Loucy (cell line): Measurements from ENCODE around the gene PRKN.

Experiments used
- H2AFZ ChIP-seq: fragments of 200-600 bp; sonication (generic); 2 replicates; pipeline ENCODE4 v1.6.0; 2016; ENCODE audit warnings: antibody characterized with exemption, mild to moderate bottlenecking, low read length, moderate library complexity
- H3F3A ChIP-seq: fragments of 200-600 bp; 2 replicates; pipeline ENCODE4 v1.6.0; 2016; ENCODE audit warnings: antibody characterized with exemption, low read depth, mild to moderate bottlenecking
- H3K27me3 ChIP-seq: fragments of 200-600 bp; sonication (generic); 2 replicates; pipeline ENCODE4 v1.6.1; 2014; ENCODE audit warnings: low read length, mild to moderate bottlenecking; ENCODE audit not compliant: insufficient read depth, poor library complexity, severe bottlenecking
- H3K36me3 ChIP-seq: fragments of 200-600 bp; sonication (generic); 2 replicates; pipeline ENCODE4 v1.6.1; 2016; ENCODE audit warnings: low read length; ENCODE audit not compliant: insufficient read depth
- H3K4me1 ChIP-seq: fragments of 200-600 bp; sonication (generic); 2 replicates; pipeline ENCODE4 v1.5.1; 2014; ENCODE audit warnings: low read length, mild to moderate bottlenecking; ENCODE audit not compliant: insufficient read depth, poor library complexity, severe bottlenecking
- H3K4me2 ChIP-seq: fragments of 200-600 bp; sonication (generic); 2 replicates; pipeline ENCODE4 v1.6.0; 2014; ENCODE audit warnings: antibody characterized with exemption, low read length, low read depth, mild to moderate bottlenecking; ENCODE audit not compliant: poor library complexity, severe bottlenecking
- H3K4me3 ChIP-seq: fragments of 200-600 bp; sonication (generic); 2 replicates; pipeline ENCODE4 v1.5.1; 2014; ENCODE audit warnings: low read length, mild to moderate bottlenecking, mixed read lengths; ENCODE audit not compliant: poor library complexity, severe bottlenecking
- H3K79me2 ChIP-seq: fragments of 200-600 bp; sonication (generic); 2 replicates; pipeline ENCODE4 v1.6.1; 2014; ENCODE audit warnings: low read length; ENCODE audit not compliant: insufficient read depth
- H3K9ac ChIP-seq: fragments of 200-600 bp; sonication (generic); 2 replicates; pipeline ENCODE4 v1.6.0; 2014; ENCODE audit warnings: mild to moderate bottlenecking, low read depth, low read length, moderate library complexity; ENCODE audit not compliant: poor library complexity, severe bottlenecking
- H3K9me2 ChIP-seq: fragments of 200-600 bp; sonication (generic); replicated peaks from 2 replicates; pipeline ENCODE4 v1.6.1; 2016; ENCODE audit warnings: low read depth, low read length, mixed read lengths
- H3K9me3 ChIP-seq: fragments of 200-600 bp; sonication (generic); 2 replicates; pipeline ENCODE4 v1.6.1; 2014; ENCODE audit warnings: mild to moderate bottlenecking, antibody characterized with exemption, low read length, low read depth; ENCODE audit not compliant: insufficient read depth
- H4K20me1 ChIP-seq: fragments of 200-600 bp; sonication (generic); 2 replicates; pipeline ENCODE4 v1.6.0; 2014; ENCODE audit warnings: antibody characterized with exemption, low read length, mild to moderate bottlenecking; ENCODE audit not compliant: insufficient read depth, poor library complexity, severe bottlenecking
- EZH2phosphoT487 ChIP-seq: fragments of 200-600 bp; IDR thresholded peaks from 2 replicates; pipeline ENCODE4 v1.6.1; 2018; ENCODE audit warnings: antibody characterized with exemption, mild to moderate bottlenecking, moderate library complexity, borderline replicate concordance
- TF ChIP-seq, protein P1 (sequence below): fragments of 200-600 bp; sonication (generic); conservative IDR thresholded peaks from 2 replicates; pipeline ENCODE4 v1.5.1; 2014; ENCODE audit warnings: mild to moderate bottlenecking, antibody characterized with exemption, low read length

Gene PRKN

DNA sequence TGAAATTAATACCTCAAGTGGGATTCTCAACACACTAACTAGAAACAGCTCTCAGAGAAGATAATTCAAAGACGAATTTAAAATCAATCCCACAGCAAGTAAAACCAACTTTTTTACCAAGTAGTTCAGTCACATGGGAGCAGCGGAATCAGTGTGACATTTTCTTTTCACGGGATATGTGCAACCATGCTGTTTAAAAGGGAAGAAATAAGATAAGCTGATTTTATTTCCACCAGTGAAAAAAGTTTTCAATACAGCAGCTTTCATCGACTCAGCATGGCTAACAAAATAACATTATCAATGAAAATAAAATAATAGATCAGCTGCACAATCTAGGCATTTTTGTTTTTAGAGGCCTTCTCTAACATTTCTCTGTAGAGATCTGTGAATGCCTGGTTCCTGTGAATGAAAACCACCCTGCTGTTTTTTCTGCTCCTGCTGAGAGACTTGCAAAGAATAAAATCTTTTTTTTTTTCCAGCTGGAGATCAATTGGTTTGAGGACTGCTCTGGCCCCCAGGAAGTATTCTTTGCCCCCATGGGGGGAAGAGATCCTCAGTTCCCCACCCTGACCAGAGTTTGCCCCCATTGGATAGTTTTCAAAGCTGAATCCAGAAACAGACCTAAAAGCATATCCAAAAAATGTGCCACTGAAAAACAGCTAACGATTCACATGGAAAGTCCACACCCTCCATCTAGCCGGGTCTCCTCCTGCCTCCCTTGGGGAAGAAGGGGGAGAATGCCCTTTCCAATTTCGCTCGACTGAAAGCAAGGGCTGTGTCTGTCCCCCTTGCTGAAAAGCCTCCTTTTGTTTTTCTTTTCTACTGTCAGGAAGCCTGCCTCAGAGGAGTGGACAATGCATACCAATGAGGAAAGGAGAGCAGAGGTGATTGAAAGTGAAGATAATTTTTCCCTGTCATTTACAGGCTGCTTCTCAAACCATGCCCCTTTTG is 317.6 kb downstream of the PRKN start:
- Histone ChIP-seq H3K4me1 (no peaks in the 10 kb centered on the region), H3K9ac (no peak overlapping the region), H4K20me1 (no peaks in the 10 kb centered on the region), H2AFZ (no peak overlapping the region), H3K36me3 (no peaks in the 10 kb centered on the region), H3K27me3 (no peaks in the 10 kb centered on the region), H3K9me2 (no peaks in the 10 kb centered on the region), H3K4me2 (no peak overlapping the region), H3K9me3 (no peaks in the 10 kb centered on the region), H3F3A (no peaks in the 10 kb centered on the region), H3K4me3 (no peak overlapping the region), H3K79me2 (no peaks in the 10 kb centered on the region)
- TF ChIP-seq EZH2phosphoT487 = no peak
- TF ChIP-seq, protein P1, sequence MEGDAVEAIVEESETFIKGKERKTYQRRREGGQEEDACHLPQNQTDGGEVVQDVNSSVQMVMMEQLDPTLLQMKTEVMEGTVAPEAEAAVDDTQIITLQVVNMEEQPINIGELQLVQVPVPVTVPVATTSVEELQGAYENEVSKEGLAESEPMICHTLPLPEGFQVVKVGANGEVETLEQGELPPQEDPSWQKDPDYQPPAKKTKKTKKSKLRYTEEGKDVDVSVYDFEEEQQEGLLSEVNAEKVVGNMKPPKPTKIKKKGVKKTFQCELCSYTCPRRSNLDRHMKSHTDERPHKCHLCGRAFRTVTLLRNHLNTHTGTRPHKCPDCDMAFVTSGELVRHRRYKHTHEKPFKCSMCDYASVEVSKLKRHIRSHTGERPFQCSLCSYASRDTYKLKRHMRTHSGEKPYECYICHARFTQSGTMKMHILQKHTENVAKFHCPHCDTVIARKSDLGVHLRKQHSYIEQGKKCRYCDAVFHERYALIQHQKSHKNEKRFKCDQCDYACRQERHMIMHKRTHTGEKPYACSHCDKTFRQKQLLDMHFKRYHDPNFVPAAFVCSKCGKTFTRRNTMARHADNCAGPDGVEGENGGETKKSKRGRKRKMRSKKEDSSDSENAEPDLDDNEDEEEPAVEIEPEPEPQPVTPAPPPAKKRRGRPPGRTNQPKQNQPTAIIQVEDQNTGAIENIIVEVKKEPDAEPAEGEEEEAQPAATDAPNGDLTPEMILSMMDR = no peak

DNA sequence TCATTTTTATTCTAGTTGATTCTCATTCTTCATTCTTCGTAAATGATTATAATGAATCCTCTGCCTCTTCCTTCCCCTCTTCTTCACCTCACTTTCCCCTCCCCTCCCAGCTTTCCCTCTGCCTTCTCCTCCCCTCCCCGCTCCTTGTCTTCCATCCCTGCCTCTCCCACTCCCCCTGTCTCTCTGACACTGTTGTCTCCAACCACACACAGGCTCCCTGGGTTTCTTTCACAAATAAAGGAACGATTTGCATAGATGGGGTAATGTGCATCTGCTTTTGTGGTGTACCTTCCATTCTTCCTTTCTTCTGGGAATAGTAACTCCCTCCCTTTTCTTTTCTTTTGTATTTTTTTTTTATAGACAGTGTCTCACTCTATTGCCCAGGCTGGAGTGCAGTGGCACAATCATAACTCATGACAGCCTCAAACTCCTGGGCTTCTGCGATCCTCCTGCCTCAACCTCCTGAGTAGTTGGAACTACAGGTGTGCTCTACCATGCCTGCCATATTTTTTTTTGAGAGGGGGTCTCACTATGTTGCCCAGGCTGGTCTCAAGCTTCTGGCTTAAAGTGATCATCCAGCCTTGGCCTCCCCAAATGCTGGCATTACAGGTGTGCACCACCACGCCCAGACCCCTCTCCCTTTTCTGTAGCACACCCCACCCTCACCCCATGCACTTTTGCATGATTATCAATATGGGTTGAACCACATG is 318.6 kb downstream of the PRKN start:
- Histone ChIP-seq H3K27me3 (no peaks in the 10 kb centered on the region), H3K9ac (no peak overlapping the region), H3K79me2 (no peaks in the 10 kb centered on the region), H3K4me2 (no peak overlapping the region), H4K20me1 (no peaks in the 10 kb centered on the region), H2AFZ (no peak overlapping the region), H3K9me3 (peaks cover 3% of the 10 kb centered on the region; the same call in 1 of the 2 replicates), H3K9me2 (no peaks in the 10 kb centered on the region), H3K36me3 (no peaks in the 10 kb centered on the region), H3K4me3 (no peak overlapping the region), H3F3A (no peaks in the 10 kb centered on the region), H3K4me1 (no peaks in the 10 kb centered on the region)
- TF ChIP-seq, protein P1 = no peak
- TF ChIP-seq EZH2phosphoT487 = no peak

DNA sequence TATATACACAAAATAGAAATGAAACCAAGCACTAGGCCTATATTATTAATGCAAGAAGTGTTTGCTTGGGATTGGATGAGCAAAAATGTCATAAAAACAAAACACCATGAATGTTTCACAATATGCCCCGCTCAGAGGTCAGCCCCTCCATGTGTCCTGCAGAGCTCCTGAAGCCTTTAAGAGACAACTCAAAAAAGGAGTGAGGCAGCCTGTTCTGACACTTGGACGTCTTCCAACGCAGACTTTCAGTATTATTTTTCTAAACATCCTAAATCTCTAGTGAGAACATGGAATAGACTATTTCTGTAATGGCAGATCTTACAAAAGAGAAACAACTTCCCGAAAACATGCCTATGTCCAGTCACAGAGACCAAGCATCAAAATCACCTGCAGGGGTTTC is 322.6 kb downstream of the PRKN start:
- Histone ChIP-seq H3K9me3 (peaks cover 3% of the 10 kb centered on the region; the same call in 1 of the 2 replicates), H3K79me2 (no peaks in the 10 kb centered on the region), H3K9me2 (no peaks in the 10 kb centered on the region), H3K36me3 (no peaks in the 10 kb centered on the region), H3F3A (no peaks in the 10 kb centered on the region), H3K4me3 (no peak overlapping the region), H2AFZ (no peak overlapping the region), H4K20me1 (no peaks in the 10 kb centered on the region), H3K4me2 (no peak overlapping the region), H3K27me3 (no peaks in the 10 kb centered on the region), H3K4me1 (no peaks in the 10 kb centered on the region), H3K9ac (no peak overlapping the region)
- TF ChIP-seq, protein P1 = no peak
- TF ChIP-seq EZH2phosphoT487 = no peak
